A549 (cell line): ENCODE data around the gene SLC22A31. TPM values are rescaled to one million over a fixed set of nuclear protein-coding genes. Genes with fewer than 3 reads are reported as not detected.

ENCODE experiments used
- ATAC-seq, 2 experiments: fragments of 200-7000 bp in 1 of 2; fragments of >200 bp in 1 of 2; cut with Nextera tagmentation in 1 of 2; cut with Tn5 transposase in 1 of 2; 3 replicates each; pipeline versions ENCODE4 v1.8.0 to v1.9.1; 2018 to 2020; ENCODE audit warnings: mild to moderate bottlenecking in 1 of 2, moderate library complexity in 1 of 2
- CTCF ChIA-PET: fragments of 300-600 bp; sonication (Branson Sonifier 250); formaldehyde crosslinking; extraction: SDS; loops from one replicate; lab custom pipeline; 2021; ENCODE audit warnings: antibody characterized with exemption, inconsistent platforms; lab: Yijun Ruan, JAX
- POLR2A ChIA-PET: fragments of 350-600 bp; formaldehyde crosslinking; extraction: SDS; loops from one replicate; lab custom pipeline; 2021; ENCODE audit warnings: antibody characterized with exemption, inconsistent platforms; lab: Yijun Ruan, JAX
- DNase-seq, 2 experiments: peaks; one replicate each; pipeline versions ENCODE4 v3.0.0 to v3.0.0-alpha.2; 2011 to 2016; ENCODE audit warnings: low read depth in 1 of 2, low spot score in 1 of 2
- FAIRE-seq: peaks from 2 replicates; lab custom pipeline; 2011; peaks lifted over from hg19 to GRCh38; lab: Jason Lieb, UNC
- H3K27ac ChIP-seq, 2 experiments: fragments of >200 bp; sonication (Bioruptor Twin); formaldehyde crosslinking; 3 replicates each; pipeline ENCODE4 v1.5.1; 2016 to 2017
- H3K4me1 ChIP-seq: fragments of >200 bp; sonication (Bioruptor Twin); formaldehyde crosslinking; 3 replicates; pipeline ENCODE4 v1.6.1; 2016
- H3K4me2 ChIP-seq: fragments of >200 bp; sonication (Bioruptor Twin); formaldehyde crosslinking; 3 replicates; pipeline ENCODE4 v1.6.1; 2016
- H3K4me3 ChIP-seq: fragments of >200 bp; sonication (Bioruptor Twin); formaldehyde crosslinking; 3 replicates; pipeline ENCODE4 v1.5.1; 2016
- H3K9me3 ChIP-seq: fragments of >200 bp; sonication (Bioruptor Twin); formaldehyde crosslinking; 3 replicates; pipeline ENCODE4 v1.6.1; 2016
- BHLHE40 ChIP-seq: IDR thresholded peaks from 2 replicates; pipeline ENCODE4 v1.6.1; 2012; ENCODE audit warnings: low read depth, low read length, inconsistent platforms
- CBX8 ChIP-seq: fragments of 200-600 bp; sonication (generic); IDR thresholded peaks from 2 replicates; pipeline ENCODE4 v1.6.1; 2016
- EHF ChIP-seq: fragments of 250-450 bp; sonication (Bioruptor Pico); IDR thresholded peaks from 2 replicates; pipeline ENCODE4 v1.5.0; 2020; ENCODE audit warnings: mild to moderate bottlenecking
- EHMT2 ChIP-seq: fragments of 200-600 bp; sonication (generic); IDR thresholded peaks from 2 replicates; pipeline ENCODE4 v1.6.1; 2016; ENCODE audit warnings: antibody characterized with exemption, low read depth, mild to moderate bottlenecking, moderate library complexity
- ESRRA ChIP-seq: fragments of 150-350 bp; IDR thresholded peaks from 2 replicates; pipeline ENCODE4 v1.6.1; 2014; ENCODE audit warnings: mild to moderate bottlenecking, low read length, borderline replicate concordance
- FOSB ChIP-seq: fragments of 250-450 bp; sonication (Bioruptor Pico); IDR thresholded peaks from 2 replicates; pipeline ENCODE4 v1.5.0; 2020; ENCODE audit warnings: mild to moderate bottlenecking, moderate library complexity
- HOXB13 ChIP-seq: fragments of 250-450 bp; sonication (Bioruptor Pico); IDR thresholded peaks from 2 replicates; pipeline ENCODE4 v1.5.0; 2020; ENCODE audit warnings: low read depth, mild to moderate bottlenecking, moderate library complexity
- JUN ChIP-seq, 2 experiments: fragments of >200 bp; sonication (Bioruptor Twin); formaldehyde crosslinking; IDR thresholded peaks; 2 replicates in 1 of 2; 3 replicates in 1 of 2; pipeline ENCODE4 v1.6.1; 2016 to 2017
- KDM1A ChIP-seq: fragments of 200-600 bp; sonication (generic); IDR thresholded peaks from 2 replicates; pipeline ENCODE4 v1.6.1; 2016; ENCODE audit warnings: low read depth, mild to moderate bottlenecking
- MAFK ChIP-seq: fragments of 450-650 bp; IDR thresholded peaks from 2 replicates; pipeline ENCODE4 v1.6.1; 2014; ENCODE audit not compliant: partially characterized antibody
- NFE2L2 ChIP-seq: fragments of 150-350 bp; conservative IDR thresholded peaks from 2 replicates; pipeline ENCODE4 v1.6.1; 2014; ENCODE audit warnings: low read length
- NR3C1 ChIP-seq: fragments of >200 bp; sonication (Bioruptor Twin); formaldehyde crosslinking; IDR thresholded peaks from 3 replicates; pipeline ENCODE4 v1.6.1; 2017
- PHF8 ChIP-seq: fragments of 200-600 bp; sonication (generic); IDR thresholded peaks from 2 replicates; pipeline ENCODE4 v1.6.1; 2016; ENCODE audit warnings: low read depth, mild to moderate bottlenecking, antibody characterized with exemption, moderate library complexity, borderline replicate concordance
- POLR2A ChIP-seq: IDR thresholded peaks from 2 replicates; pipeline ENCODE4 v1.6.1; 2012; ENCODE audit warnings: mild to moderate bottlenecking, low read length
- RCOR1 ChIP-seq: fragments of 150-350 bp; IDR thresholded peaks from 2 replicates; pipeline ENCODE4 v1.6.1; 2014; ENCODE audit warnings: antibody characterized with exemption, low read length, low read depth
- RNF2 ChIP-seq: fragments of 200-600 bp; sonication (generic); IDR thresholded peaks from 2 replicates; pipeline ENCODE4 v1.6.1; 2016; ENCODE audit warnings: low read depth, mild to moderate bottlenecking, antibody characterized with exemption, moderate library complexity, borderline replicate concordance
- SMC3 ChIP-seq: fragments of >200 bp; sonication (Bioruptor Twin); formaldehyde crosslinking; IDR thresholded peaks from 3 replicates; pipeline ENCODE4 v1.6.1; 2018; ENCODE audit warnings: inconsistent platforms
- WGBS: methylation state at CpG from one replicate; pipeline ENCODE4 v1.1.6; 2017; ENCODE audit errors: missing lambda C conversion rate; 5-methylcytosine and 5-hydroxymethylcytosine counted together
- polyA plus RNA-seq, 4 experiments: library from polyadenylated mRNA; depleted of rRNA in 3 of 4; stranded (reverse); fragments of >200 nt; fragmentation: RNase III in 1 of 4; extraction: RNeasy Plus Mini Kit Qiagen cat#74134 plus additional on column Dnase treatment in 1 of 4; gene quantifications; 2 replicates in 3 of 4; 3 replicates in 1 of 4; pipeline ENCODE4 v1.2.3, GENCODE V29; 2011 to 2017
- TF ChIP-seq, protein P1 (sequence below): IDR thresholded peaks from 2 replicates; pipeline ENCODE4 v1.6.1; 2012
- TF ChIP-seq, protein P2 (sequence below): IDR thresholded peaks from 2 replicates; pipeline ENCODE4 v1.6.1; 2012; ENCODE audit warnings: low read depth, borderline replicate concordance
- TF ChIP-seq, protein P3 (sequence below): fragments of 250-450 bp; sonication (Bioruptor Pico); IDR thresholded peaks from 2 replicates; pipeline ENCODE4 v1.5.0; 2021; ENCODE audit warnings: mild to moderate bottlenecking, moderate library complexity, borderline replicate concordance
- TF ChIP-seq, protein P4 (sequence below): IDR thresholded peaks from 2 replicates; pipeline ENCODE4 v1.6.1; 2012

SLC22A31 gene
- polyA plus RNA-seq, 2 of the 4 experiments (the other 2 are of a cell fraction), result 0.36 to 0.77 TPM

DNA sequence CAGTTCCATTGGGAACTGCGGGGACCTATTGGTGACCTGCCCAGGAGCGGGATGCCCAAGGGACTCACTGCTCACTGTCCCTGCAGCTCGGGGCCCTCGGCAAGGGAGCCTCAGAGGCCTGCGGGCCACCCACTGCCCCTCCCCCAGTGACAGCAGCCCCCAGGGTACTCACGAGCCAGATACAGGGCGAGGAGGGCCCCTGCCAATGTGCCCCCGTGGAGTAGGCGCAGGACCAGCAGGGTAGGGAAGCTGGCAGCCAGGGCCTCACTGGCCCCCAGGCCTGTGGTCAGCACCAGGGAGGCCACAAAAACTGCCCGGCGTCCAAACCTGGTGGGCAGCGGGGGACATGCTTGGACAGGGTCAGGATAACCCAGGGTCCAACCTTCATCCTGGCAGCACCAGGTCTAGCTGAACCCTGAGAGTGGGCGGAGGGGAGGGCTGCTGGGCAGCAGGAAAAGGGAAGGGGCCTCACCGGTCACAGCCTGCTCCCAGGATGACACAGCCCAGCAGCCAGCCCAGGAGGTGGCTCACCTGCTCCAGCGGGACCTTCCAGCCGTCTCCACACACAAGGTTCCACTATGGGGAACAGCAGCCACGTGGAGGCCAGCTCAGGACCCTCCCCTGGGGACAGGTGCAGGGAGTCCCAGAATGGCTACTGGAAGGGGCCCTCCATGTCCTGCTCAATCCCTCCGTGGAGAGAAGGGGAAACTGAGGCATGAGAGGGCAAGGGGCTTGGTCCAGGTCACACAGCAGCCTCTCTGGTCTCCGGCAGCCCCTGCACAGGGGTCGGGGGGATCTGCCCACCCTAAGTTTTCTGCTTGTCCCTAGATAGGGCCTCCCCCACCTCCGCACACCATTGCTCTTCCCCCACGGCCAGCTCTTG, 855 bp downstream of the SLC22A31 start:
- WGBS, result 87% methylated on average over 10 of the region's 22 CpGs
- no peak overlapping the region for H3K27ac ChIP-seq
- ChIA-PET POLR2A (no interaction called here), CTCF (no interaction called here)
- DNase-seq (no peak), ATAC-seq (no peak), FAIRE-seq (no peak)
- H3K9me3 ChIP-seq, result peaks cover 5% of the 10 kb centered on the region; the same call in 1 of the 3 replicates
- H3K4me1 ChIP-seq, result peaks cover 8% of the 10 kb centered on the region
- H3K4me3 ChIP-seq, result no peak overlapping the region
- TF ChIP-seq, protein P1, sequence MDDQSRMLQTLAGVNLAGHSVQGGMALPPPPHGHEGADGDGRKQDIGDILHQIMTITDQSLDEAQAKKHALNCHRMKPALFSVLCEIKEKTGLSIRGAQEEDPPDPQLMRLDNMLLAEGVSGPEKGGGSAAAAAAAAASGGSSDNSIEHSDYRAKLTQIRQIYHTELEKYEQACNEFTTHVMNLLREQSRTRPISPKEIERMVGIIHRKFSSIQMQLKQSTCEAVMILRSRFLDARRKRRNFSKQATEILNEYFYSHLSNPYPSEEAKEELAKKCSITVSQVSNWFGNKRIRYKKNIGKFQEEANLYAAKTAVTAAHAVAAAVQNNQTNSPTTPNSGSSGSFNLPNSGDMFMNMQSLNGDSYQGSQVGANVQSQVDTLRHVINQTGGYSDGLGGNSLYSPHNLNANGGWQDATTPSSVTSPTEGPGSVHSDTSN, result no peak
- TF ChIP-seq CBX8, result no peak
- no peak for TF ChIP-seq PHF8
- TF ChIP-seq BHLHE40, result no peak
- TF ChIP-seq, protein P2, sequence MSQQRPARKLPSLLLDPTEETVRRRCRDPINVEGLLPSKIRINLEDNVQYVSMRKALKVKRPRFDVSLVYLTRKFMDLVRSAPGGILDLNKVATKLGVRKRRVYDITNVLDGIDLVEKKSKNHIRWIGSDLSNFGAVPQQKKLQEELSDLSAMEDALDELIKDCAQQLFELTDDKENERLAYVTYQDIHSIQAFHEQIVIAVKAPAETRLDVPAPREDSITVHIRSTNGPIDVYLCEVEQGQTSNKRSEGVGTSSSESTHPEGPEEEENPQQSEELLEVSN, result no peak
- no peak overlapping the region for H3K4me2 ChIP-seq

DNA sequence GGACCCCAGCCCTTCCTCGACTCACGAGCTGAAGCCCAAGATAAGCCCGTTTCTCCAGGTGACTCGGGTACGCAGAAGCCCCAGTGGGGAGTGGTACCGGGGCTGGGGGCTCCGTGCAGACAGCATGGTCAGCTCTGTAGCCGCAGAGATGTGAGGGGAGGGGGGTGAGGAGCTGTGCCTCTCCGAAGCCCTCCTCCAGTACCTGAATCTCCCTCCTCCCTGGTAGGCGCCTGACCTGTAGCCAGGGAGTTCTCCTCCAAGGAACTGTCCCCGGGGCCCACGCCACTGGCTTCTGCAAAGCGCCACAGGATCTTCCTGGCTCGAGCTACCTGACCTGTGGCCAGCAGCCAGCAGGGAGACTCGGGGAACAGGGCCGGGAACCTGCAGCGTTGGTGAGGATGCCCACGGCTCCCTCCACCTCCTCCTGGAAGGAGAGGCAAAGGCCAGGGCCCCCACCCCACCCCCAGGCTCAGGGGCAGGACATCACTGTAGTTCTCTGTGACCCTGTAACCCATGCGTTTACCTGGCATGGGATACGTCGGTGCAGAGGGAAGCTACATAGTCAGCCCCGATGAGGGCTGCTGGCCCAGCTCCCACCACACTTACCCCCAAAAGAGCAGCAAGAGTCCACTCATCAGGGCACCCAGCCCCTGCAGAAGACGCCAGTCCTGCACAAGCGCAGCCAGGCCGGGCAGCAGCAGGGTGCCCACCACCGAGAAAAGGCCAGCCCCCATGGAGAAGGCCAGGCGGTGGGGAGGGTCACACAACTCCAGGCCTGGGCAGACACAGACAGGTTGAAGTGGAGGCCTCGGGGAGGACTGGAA, 1.7 kb downstream of the SLC22A31 start:
- peaks cover 8% of the 10 kb centered on the region for H3K4me1 ChIP-seq
- CTCF ChIA-PET, result interaction anchor here (1.2 to 1.3 kb wide), 2 partner anchors 12 to 17 kb away, joined by 3 read pairs; no protein-coding TSS in a partner anchor
- DNase-seq (no peak), ATAC-seq (no peak), FAIRE-seq (no peak)
- no peak overlapping the region for H3K4me2 ChIP-seq
- no peak overlapping the region for H3K4me3 ChIP-seq
- peaks cover 5% of the 10 kb centered on the region; the same call in 1 of the 3 replicates for H3K9me3 ChIP-seq
- TF ChIP-seq HOXB13 (CRISPR knock-in tag) (no peak), ESRRA (no peak), JUN (IDR thresholded peaks at IDR 0.05) (no peak), RNF2 (no peak), POLR2A (no peak), RCOR1 (no peak), KDM1A (no peak), EHF (no peak), FOSB (CRISPR knock-in tag) (no peak), MAFK (no peak), EHMT2 (no peak), NR3C1 (no peak), NFE2L2 (no peak), SMC3 (no peak)
- TF ChIP-seq, protein P1, result no peak
- TF ChIP-seq, protein P2, result no peak
- TF ChIP-seq, protein P3, sequence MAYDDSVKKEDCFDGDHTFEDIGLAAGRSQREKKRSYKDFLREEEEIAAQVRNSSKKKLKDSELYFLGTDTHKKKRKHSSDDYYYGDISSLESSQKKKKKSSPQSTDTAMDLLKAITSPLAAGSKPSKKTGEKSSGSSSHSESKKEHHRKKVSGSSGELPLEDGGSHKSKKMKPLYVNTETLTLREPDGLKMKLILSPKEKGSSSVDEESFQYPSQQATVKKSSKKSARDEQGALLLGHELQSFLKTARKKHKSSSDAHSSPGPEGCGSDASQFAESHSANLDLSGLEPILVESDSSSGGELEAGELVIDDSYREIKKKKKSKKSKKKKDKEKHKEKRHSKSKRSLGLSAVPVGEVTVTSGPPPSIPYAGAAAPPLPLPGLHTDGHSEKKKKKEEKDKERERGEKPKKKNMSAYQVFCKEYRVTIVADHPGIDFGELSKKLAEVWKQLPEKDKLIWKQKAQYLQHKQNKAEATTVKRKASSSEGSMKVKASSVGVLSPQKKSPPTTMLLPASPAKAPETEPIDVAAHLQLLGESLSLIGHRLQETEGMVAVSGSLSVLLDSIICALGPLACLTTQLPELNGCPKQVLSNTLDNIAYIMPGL, result no peak
- TF ChIP-seq, protein P4, sequence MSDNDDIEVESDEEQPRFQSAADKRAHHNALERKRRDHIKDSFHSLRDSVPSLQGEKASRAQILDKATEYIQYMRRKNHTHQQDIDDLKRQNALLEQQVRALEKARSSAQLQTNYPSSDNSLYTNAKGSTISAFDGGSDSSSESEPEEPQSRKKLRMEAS, result no peak
- POLR2A ChIA-PET, result no interaction called here
- whole genome bisulfite sequencing, result 84% methylated on average over 22 of the region's 28 CpGs
- no peak overlapping the region for H3K27ac ChIP-seq
